22Rv1 (cell line): ENCODE data around the gene ZNF611.
A peak's percentile ranks its signal among the peaks of the same experiment; 100 is the strongest.
"Not testable (repeated sequence)": the region's sequence is repeated elsewhere in the genome, so short reads cannot be mapped to it uniquely, and the experiment has no call there.

Experiments
- H3K27ac ChIP-seq: fragments of 450-650 bp; 2 replicates; pipeline ENCODE4 v1.5.1; 2017
- CTCF ChIP-seq: fragments of 450-650 bp; IDR thresholded peaks from 2 replicates; pipeline ENCODE4 v1.5.1; 2017; ENCODE audit warnings: mild to moderate bottlenecking
- ZFX ChIP-seq: fragments of 450-650 bp; IDR thresholded peaks from 2 replicates; pipeline ENCODE4 v1.6.1; 2017; ENCODE audit warnings: antibody characterized with exemption, borderline replicate concordance

The ZNF611 gene

GRCh38 chr19:52695996-52696395 is 38.8 kb downstream of the ZNF611 start:
- TF ChIP-seq CTCF (no peak), ZFX (no peak)
- no peak overlapping the region for H3K27ac ChIP-seq

DNA sequence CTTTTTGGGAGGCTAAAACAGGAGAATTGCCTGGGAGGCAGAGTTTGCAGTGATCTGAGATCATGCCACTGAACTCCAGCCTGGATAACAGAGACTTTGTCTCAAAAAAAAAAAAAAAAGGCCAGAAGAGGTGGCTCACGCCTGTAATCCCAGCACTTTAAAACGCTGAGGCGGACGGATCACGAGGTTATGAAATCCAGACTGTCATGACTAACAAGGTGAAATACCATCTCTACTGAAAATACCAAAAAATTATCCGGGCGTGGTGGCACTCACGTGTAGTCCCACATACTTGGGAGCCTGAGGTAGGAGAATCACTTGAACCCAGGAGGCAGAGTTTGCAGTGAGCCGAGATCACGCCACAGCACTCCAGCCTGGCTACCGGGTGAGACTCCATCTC is 39.9 kb downstream of the ZNF611 start:
- H3K27ac ChIP-seq: no peak overlapping the region
- TF ChIP-seq CTCF (no peak), ZFX (no peak)

DNA sequence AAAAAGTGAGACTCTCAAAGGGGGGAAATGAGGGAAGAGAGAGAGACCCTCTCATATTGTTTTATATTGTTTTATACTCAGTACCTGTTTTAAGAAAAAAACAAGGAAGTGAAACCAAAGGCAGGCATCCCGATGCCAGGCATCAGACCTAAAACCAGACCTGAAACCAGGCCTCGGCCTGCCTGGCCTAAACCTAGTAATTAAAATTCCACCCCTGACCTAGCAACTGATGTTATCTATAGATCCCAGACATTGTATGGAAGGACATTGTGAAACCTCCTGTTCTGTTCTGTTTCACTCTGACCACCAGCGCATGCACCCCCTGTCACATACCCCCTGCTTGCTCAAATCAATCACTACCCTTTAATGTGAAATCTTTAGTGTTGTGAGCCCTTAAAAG is 40.6 kb downstream of the ZNF611 start:
- H3K27ac ChIP-seq: not testable (repeated sequence)

DNA sequence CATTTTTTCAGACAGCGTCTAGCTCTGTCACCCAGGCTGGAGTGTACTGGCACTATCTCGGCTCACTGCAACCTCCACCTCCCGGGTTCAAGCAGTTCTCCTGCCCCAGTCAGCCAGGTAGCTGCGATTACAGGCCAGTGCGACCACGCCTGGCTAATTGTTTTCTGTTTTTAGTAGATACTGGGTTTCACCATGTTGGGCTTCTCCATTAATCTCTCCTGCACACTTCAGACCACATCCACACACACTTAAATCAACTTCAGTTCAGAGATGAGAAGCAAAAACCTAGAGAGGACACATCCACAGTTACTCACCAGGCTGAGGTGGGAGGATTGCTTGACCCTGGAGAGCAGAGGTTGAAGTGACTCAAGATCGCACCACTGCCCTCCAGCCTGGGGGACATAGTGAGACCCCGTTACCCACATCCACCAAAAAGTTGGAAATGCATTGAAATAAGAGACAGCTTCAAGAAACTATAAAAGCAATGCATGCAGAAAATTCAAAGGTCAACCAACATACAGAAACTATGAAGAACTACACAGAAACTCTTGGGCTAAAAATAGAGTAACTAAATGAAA is 42.3 kb downstream of the ZNF611 start:
- H3K27ac ChIP-seq: no peak overlapping the region
- TF ChIP-seq CTCF (no peak), ZFX (no peak)

GRCh38 chr19:52691737-52692136 is 43.1 kb downstream of the ZNF611 start:
- no peak for TF ChIP-seq CTCF
- no peak for TF ChIP-seq ZFX
- H3K27ac ChIP-seq: no peak overlapping the region

DNA sequence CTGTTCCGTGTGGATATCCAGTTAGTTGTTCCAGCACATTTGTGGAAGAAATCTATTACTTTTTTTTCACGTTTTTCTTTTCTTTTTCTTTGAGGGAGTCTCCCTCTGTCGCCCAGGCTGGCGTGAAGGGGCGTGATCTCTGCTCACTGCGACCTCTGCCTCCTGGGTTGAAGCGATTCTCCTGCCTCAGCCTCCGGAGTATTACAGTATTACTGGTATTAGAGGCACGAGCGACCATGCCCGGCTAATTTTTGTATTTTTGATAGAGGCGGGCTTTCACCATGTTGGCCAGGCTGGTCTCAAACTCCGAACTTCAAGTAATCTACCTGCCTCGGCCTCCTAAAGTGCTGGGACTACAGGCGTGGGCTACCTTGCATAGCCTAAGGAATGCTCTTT is 43.6 kb downstream of the ZNF611 start:
- no peak overlapping the region; the same call in 1 of the 2 replicates for H3K27ac ChIP-seq
- no peak for TF ChIP-seq CTCF
- no peak for TF ChIP-seq ZFX

DNA sequence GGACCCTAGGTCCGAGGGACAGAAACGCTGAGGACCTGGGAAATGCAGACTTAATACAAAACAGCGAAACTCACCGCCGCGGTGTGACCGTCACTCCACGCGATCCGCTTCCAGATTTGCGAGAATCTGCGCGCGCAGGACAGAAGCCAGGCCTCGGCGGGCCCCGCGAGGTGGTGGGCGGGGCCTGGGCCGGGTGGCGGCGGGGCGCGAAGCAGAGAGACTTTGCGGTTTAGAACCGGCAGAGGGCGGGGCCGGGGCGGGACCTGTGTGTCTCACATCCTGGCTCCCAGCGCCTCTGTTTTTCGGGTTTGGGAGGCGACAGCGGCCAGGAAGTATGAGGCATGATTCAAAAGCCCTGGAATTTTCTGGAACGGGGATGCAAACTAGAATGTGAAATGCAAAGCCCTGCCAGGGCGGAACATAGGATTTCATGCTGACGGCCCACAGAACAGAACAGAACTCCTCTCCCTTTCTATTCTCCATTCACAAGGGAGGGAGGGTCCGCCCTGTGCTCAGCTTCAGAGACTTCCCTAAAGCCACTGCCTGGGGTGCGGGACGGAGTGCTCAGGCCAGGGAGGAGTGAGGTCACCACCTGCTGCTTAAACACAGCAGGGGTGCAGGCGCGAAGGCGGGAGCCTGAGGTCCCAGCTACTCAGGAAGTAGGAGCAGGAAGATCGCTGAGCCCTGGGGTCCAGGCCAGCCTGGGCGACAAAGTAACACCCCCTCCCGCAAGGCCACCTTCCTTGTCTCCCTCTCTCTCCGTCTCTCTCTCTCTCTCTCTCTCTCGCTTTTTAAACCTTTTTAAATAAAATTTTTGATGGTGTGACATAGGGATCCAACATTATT is 44.3 kb downstream of the ZNF611 start:
- TF ChIP-seq CTCF: peak; percentile 52
- TF ChIP-seq ZFX: no peak
- peak overlapping the region; percentile 77 for H3K27ac ChIP-seq
